HepG2 (cell line): Measurements from ENCODE around the gene PNRC1. TPM values are rescaled to one million over a fixed set of nuclear protein-coding genes. Genes with fewer than 3 reads are reported as not detected.
A peak's percentile ranks its signal among the peaks of the same experiment; 100 is the strongest.

Experiments used
- CC2D1A ChIP-seq: sonication (generic); formaldehyde crosslinking; IDR thresholded peaks from 2 replicates; pipeline ENCODE4 v1.8.1; 2023; ENCODE audit warnings: mild to moderate bottlenecking, missing genetic modification reagents
- CCAR2 ChIP-seq: fragments of 200-400 bp; formaldehyde crosslinking; optimal IDR thresholded peaks from 2 replicates; pipeline ENCODE3; 2018; ENCODE audit warnings: low read depth, mild to moderate bottlenecking, low read length, moderate library complexity
- EZH2 ChIP-seq: conservative IDR thresholded peaks from 2 replicates; pipeline ENCODE4 v1.6.1; 2012; ENCODE audit warnings: mild to moderate bottlenecking, low read depth, low read length, moderate library complexity
- HNRNPLL ChIP-seq: fragments of 200-400 bp; formaldehyde crosslinking; IDR thresholded peaks from 2 replicates; pipeline ENCODE4 v1.6.1; 2017; ENCODE audit warnings: mild to moderate bottlenecking, low read depth, low read length; ENCODE audit not compliant: poor library complexity, severe bottlenecking
- MATR3 ChIP-seq: sonication (generic); formaldehyde crosslinking; IDR thresholded peaks from 2 replicates; pipeline ENCODE4 v1.4.0; 2020; ENCODE audit warnings: missing genetic modification reagents
- MAZ ChIP-seq, 2 experiments: sonication (generic) in 1 of 2; formaldehyde crosslinking in 1 of 2; IDR thresholded peaks; 2 replicates each; pipeline versions ENCODE4 v1.5.0 to v1.6.1; 2012 to 2020; ENCODE audit warnings: low read depth in 2 of 2, mild to moderate bottlenecking in 2 of 2, borderline replicate concordance in 1 of 2, improper control_type of control experiment in 1 of 2, low read length in 1 of 2, missing genetic modification reagents in 1 of 2, moderate library complexity in 1 of 2
- MLX ChIP-seq: IDR thresholded peaks from 2 replicates; pipeline ENCODE4 v1.6.1; 2016
- MXI1 ChIP-seq: IDR thresholded peaks from 3 replicates; pipeline ENCODE4 v1.6.1; 2012; ENCODE audit warnings: low read depth, low read length, inconsistent platforms, borderline replicate concordance
- NFKBIZ ChIP-seq: IDR thresholded peaks from 2 replicates; pipeline ENCODE4 v1.6.1; 2018; ENCODE audit warnings: missing genetic modification reagents, missing compliant biosample characterization
- PCBP1 ChIP-seq: fragments of 200-400 bp; formaldehyde crosslinking; IDR thresholded peaks from 2 replicates; pipeline ENCODE4 v1.6.1; 2017; ENCODE audit warnings: mild to moderate bottlenecking, low read depth, low read length, borderline replicate concordance
- RFXANK ChIP-seq: IDR thresholded peaks from 2 replicates; pipeline ENCODE4 v1.6.1; 2016
- ZBTB14 ChIP-seq: sonication (generic); formaldehyde crosslinking; IDR thresholded peaks from 2 replicates; pipeline ENCODE4 v1.4.0; 2020; ENCODE audit warnings: missing genetic modification reagents
- ZBTB49 ChIP-seq: sonication (generic); formaldehyde crosslinking; IDR thresholded peaks from 2 replicates; pipeline ENCODE4 v1.4.0; 2020; ENCODE audit warnings: missing genetic modification reagents, borderline replicate concordance
- ZNF101 ChIP-seq: sonication (generic); formaldehyde crosslinking; IDR thresholded peaks from 2 replicates; pipeline ENCODE4 v1.4.0; 2020; ENCODE audit warnings: mild to moderate bottlenecking, low read depth, missing genetic modification reagents, borderline replicate concordance
- ZNF18 ChIP-seq: sonication (generic); formaldehyde crosslinking; IDR thresholded peaks from 2 replicates; pipeline ENCODE4 v1.8.0; 2022; ENCODE audit warnings: mild to moderate bottlenecking, missing genetic modification reagents; ENCODE audit not compliant: insufficient replicate concordance
- ZNF432 ChIP-seq: sonication (generic); formaldehyde crosslinking; IDR thresholded peaks from 2 replicates; pipeline ENCODE4 v1.5.0; 2020; ENCODE audit warnings: missing genetic modification reagents, mild to moderate bottlenecking, borderline replicate concordance
- ZNF446 ChIP-seq: sonication (generic); formaldehyde crosslinking; IDR thresholded peaks from 2 replicates; pipeline ENCODE4 v1.5.0; 2020; ENCODE audit warnings: mild to moderate bottlenecking, missing genetic modification reagents
- ZNF484 ChIP-seq: sonication (generic); formaldehyde crosslinking; IDR thresholded peaks from 2 replicates; pipeline ENCODE4 v1.5.1; 2020; ENCODE audit warnings: mild to moderate bottlenecking, low read depth, missing genetic modification reagents, borderline replicate concordance
- ZNF577 ChIP-seq: sonication (generic); formaldehyde crosslinking; IDR thresholded peaks from 2 replicates; pipeline ENCODE4 v1.4.0; 2020; ENCODE audit warnings: mild to moderate bottlenecking, low read depth, missing genetic modification reagents, borderline replicate concordance
- ZNF770 ChIP-seq: sonication (generic); formaldehyde crosslinking; IDR thresholded peaks from 2 replicates; pipeline ENCODE4 v1.5.0; 2020; ENCODE audit warnings: mild to moderate bottlenecking, missing genetic modification reagents
- polyA plus RNA-seq, 8 experiments: library from polyadenylated mRNA; depleted of rRNA in 3 of 8; stranded (reverse) in 7 of 8; unstranded in 1 of 8; fragments of >200 nt; fragmentation: Illumina TruSeq in 4 of 8; extraction: Trizol in 4 of 8; gene quantifications; 2 replicates each; pipeline versions ENCODE4 v1.2.1 to v1.2.3, GENCODE V29; 2011 to 2016; ENCODE audit warnings: low read depth in 4 of 8, missing spikeins in 1 of 8, mixed read lengths in 1 of 8; ENCODE audit not compliant: insufficient read depth in 1 of 8
- total RNA-seq, 5 experiments: library from RNA; depleted of rRNA; stranded (reverse); fragments of >200 nt; fragmentation: Illumina TruSeq; extraction: Trizol; gene quantifications; 2 replicates each; pipeline ENCODE4 v1.2.3, GENCODE V29; 2016; ENCODE audit warnings: low read depth in 1 of 5

PNRC1 gene
- total and polyA plus RNA-seq, 2 of the 13 experiments (the other 11 are each of a cell fraction or from before 2014, with no cell fraction given), result 17.6 to 36.0 TPM

- peak; percentile 82; the same call in 1 of the 2 replicates for TF ChIP-seq PCBP1
- TF ChIP-seq RFXANK (CRISPR knock-in tag), result peak; percentile 97
- TF ChIP-seq ZNF770 (CRISPR knock-in tag), result peak; percentile 56; the same call in 1 of the 2 replicates
- peak; percentile 63 for TF ChIP-seq HNRNPLL
- TF ChIP-seq ZNF18, result peak; percentile 28
- TF ChIP-seq MLX, result no peak
- peak; percentile 43; the same call in 1 of the 3 replicates for TF ChIP-seq MXI1
- no peak for TF ChIP-seq NFKBIZ (CRISPR knock-in tag)
- TF ChIP-seq ZNF101, result no peak
- no peak for TF ChIP-seq ZNF484 (CRISPR knock-in tag)
- no peak for TF ChIP-seq MATR3
- peak; percentile 70; the same call in 1 of the 2 replicates for TF ChIP-seq MAZ (IDR thresholded peaks at IDR 0.05; ENCODE audit: borderline replicate concordance, low read depth, low read length)
- TF ChIP-seq MAZ (CRISPR knock-in tag; IDR thresholded peaks at IDR 0.05; ENCODE audit: low read depth), result peak; percentile 82
- no peak for TF ChIP-seq ZBTB49 (CRISPR knock-in tag)
- no peak for TF ChIP-seq ZNF577 (CRISPR knock-in tag)
- no peak for TF ChIP-seq ZNF432
- peak; percentile 66 for TF ChIP-seq ZBTB14 (CRISPR knock-in tag)
- TF ChIP-seq ZNF446, result peak; percentile 68; the same call in 1 of the 2 replicates
- no peak for TF ChIP-seq CCAR2
- TF ChIP-seq EZH2, result no peak
- TF ChIP-seq CC2D1A (CRISPR knock-in tag), result no peak
These were observed 1.1 kb downstream of the PNRC1 start (continued) for GRCh38 chr6:89081423-89082322.
